ENCODE measurements around the gene GDF7.
"Not testable (repeated sequence)": the region's sequence is repeated elsewhere in the genome, so short reads cannot be mapped to it uniquely, and the experiment has no call there.

GDF7 gene

GRCh38 chr2:20702563-20702962, 35.6 kb downstream of the GDF7 start:
- no peak overlapping the region for H3K4me3 ChIP-seq (ENCODE audit: low read depth, low read length)
- DNase-seq (ENCODE audit: low read depth): no peak
- no peak for TF ChIP-seq CTCF (IDR thresholded peaks at IDR 0.05; ENCODE audit: low read depth, low read length, missing control alignments)

- TF ChIP-seq CTCF (IDR thresholded peaks at IDR 0.05; ENCODE audit: low read depth, low read length, missing control alignments): no peak
- H3K4me3 ChIP-seq (ENCODE audit: low read depth, low read length): no peak overlapping the region
- DNase-seq (ENCODE audit: low read depth): no peak
Observed at GRCh38 chr2:20704886-20705285, 37.9 kb downstream of the GDF7 start.

- no peak for DNase-seq (ENCODE audit: low read depth)
- TF ChIP-seq CTCF (IDR thresholded peaks at IDR 0.05; ENCODE audit: low read depth, low read length, missing control alignments): no peak
- H3K4me3 ChIP-seq (ENCODE audit: low read depth, low read length): no peak overlapping the region
Observed at GRCh38 chr2:20706217-20706616, 39.3 kb downstream of the GDF7 start.

GRCh38 chr2:20706786-20707185, 39.8 kb downstream of the GDF7 start:
- H3K4me3 ChIP-seq (ENCODE audit: low read depth, low read length): no peak overlapping the region
- no peak for TF ChIP-seq CTCF (IDR thresholded peaks at IDR 0.05; ENCODE audit: low read depth, low read length, missing control alignments)
- DNase-seq (ENCODE audit: low read depth): no peak

GRCh38 chr2:20707601-20708000, 40.7 kb downstream of the GDF7 start:
- no peak overlapping the region for H3K4me3 ChIP-seq (ENCODE audit: low read depth, low read length)
- TF ChIP-seq CTCF (IDR thresholded peaks at IDR 0.05; ENCODE audit: low read depth, low read length, missing control alignments): no peak
- DNase-seq (ENCODE audit: low read depth): no peak

- H3K4me3 ChIP-seq (ENCODE audit: low read depth, low read length); DNase-seq (ENCODE audit: low read depth): not testable (repeated sequence)
Observed at GRCh38 chr2:20711641-20712040, 44.7 kb downstream of the GDF7 start.

- not testable (repeated sequence) for H3K4me3 ChIP-seq (ENCODE audit: low read depth, low read length); DNase-seq (ENCODE audit: low read depth)
Observed at GRCh38 chr2:20713585-20713984, 46.6 kb downstream of the GDF7 start.

- H3K4me3 ChIP-seq (ENCODE audit: low read depth, low read length): not testable (repeated sequence)
Observed at GRCh38 chr2:20714412-20714811, 47.5 kb downstream of the GDF7 start.

GRCh38 chr2:20716164-20716563, 49.2 kb downstream of the GDF7 start:
- H3K4me3 ChIP-seq (ENCODE audit: low read depth, low read length); DNase-seq (ENCODE audit: low read depth): not testable (repeated sequence)

More at GRCh38 chr2:20714412-20714811, 47.5 kb downstream of the GDF7 start:
- DNase-seq (ENCODE audit: low read depth): not testable (repeated sequence)

All from GM12864 (cell line).